ENCODE measurements around the gene MRPL39.

The MRPL39 gene

GRCh38 chr21:25571726-25572121 lies 35.6 kb downstream of the MRPL39 start:
- no peak for TF ChIP-seq PPARA (CRISPR knock-in tag; IDR thresholded peaks at IDR 0.05; ENCODE audit: borderline replicate concordance)
- TF ChIP-seq CSRNP3 (CRISPR knock-in tag; IDR thresholded peaks at IDR 0.05) = no peak
- no peak for TF ChIP-seq PATZ1 (CRISPR knock-in tag; IDR thresholded peaks at IDR 0.05; ENCODE audit: borderline replicate concordance)
- no peak for TF ChIP-seq ZC3H10 (CRISPR knock-in tag; IDR thresholded peaks at IDR 0.05)
- no peak for TF ChIP-seq TSHZ2 (CRISPR knock-in tag; IDR thresholded peaks at IDR 0.05)
- no peak for TF ChIP-seq CSDC2 (CRISPR knock-in tag; IDR thresholded peaks at IDR 0.05)
- no peak for TF ChIP-seq CREB5 (CRISPR knock-in tag; IDR thresholded peaks at IDR 0.05; ENCODE audit: low read depth)
- no peak for TF ChIP-seq ISL1 (CRISPR knock-in tag; IDR thresholded peaks at IDR 0.05)
- no peak for ATAC-seq

- no peak for ATAC-seq
- no peak for TF ChIP-seq POU6F1 (CRISPR knock-in tag; IDR thresholded peaks at IDR 0.05; ENCODE audit: borderline replicate concordance, low read depth)
- TF ChIP-seq TOX (CRISPR knock-in tag; IDR thresholded peaks at IDR 0.05; ENCODE audit: borderline replicate concordance) = no peak
- TF ChIP-seq PATZ1 (CRISPR knock-in tag; IDR thresholded peaks at IDR 0.05; ENCODE audit: borderline replicate concordance) = no peak
- no peak for TF ChIP-seq OSR1 (CRISPR knock-in tag; IDR thresholded peaks at IDR 0.05)
- TF ChIP-seq ZNF8 (CRISPR knock-in tag; IDR thresholded peaks at IDR 0.05) = no peak
- no peak for TF ChIP-seq GLIS3 (CRISPR knock-in tag; IDR thresholded peaks at IDR 0.05)
- TF ChIP-seq RARB (CRISPR knock-in tag; IDR thresholded peaks at IDR 0.05) = no peak
- no peak for TF ChIP-seq ZFP30 (CRISPR knock-in tag; IDR thresholded peaks at IDR 0.05)
- no peak for TF ChIP-seq ARNTL (CRISPR knock-in tag; IDR thresholded peaks at IDR 0.05; ENCODE audit: borderline replicate concordance, low read depth)
- TF ChIP-seq ZFP3 (CRISPR knock-in tag; IDR thresholded peaks at IDR 0.05) = no peak
- no peak for TF ChIP-seq PPARA (CRISPR knock-in tag; IDR thresholded peaks at IDR 0.05; ENCODE audit: borderline replicate concordance)
- TF ChIP-seq ZNF565 (CRISPR knock-in tag; conservative IDR thresholded peaks at IDR 0.05; ENCODE audit: low read depth) = no peak
- no peak for TF ChIP-seq CSRNP3 (CRISPR knock-in tag; IDR thresholded peaks at IDR 0.05)
- no peak for TF ChIP-seq ZC3H10 (CRISPR knock-in tag; IDR thresholded peaks at IDR 0.05)
- no peak for TF ChIP-seq TCF4 (CRISPR knock-in tag; IDR thresholded peaks at IDR 0.05; ENCODE audit: borderline replicate concordance)
- no peak for TF ChIP-seq BACH2 (CRISPR knock-in tag; IDR thresholded peaks at IDR 0.05; ENCODE audit: borderline replicate concordance)
- TF ChIP-seq SNAI2 (CRISPR knock-in tag; IDR thresholded peaks at IDR 0.05) = no peak
- no peak for TF ChIP-seq ZNF70 (CRISPR knock-in tag; IDR thresholded peaks at IDR 0.05)
Measured at GRCh38 chr21:25569711-25570110, 37.6 kb downstream of the MRPL39 start.

Data from SK-N-SH treated with all-trans-retinoic acid at 6 μM for 48 hours (cell line).